Prostate gland (tissue), 2 donors: Measurements from ENCODE around the gene ADD3.

Experiments used
- POLR2A ChIP-seq: fragments of 450-650 bp; IDR thresholded peaks from one replicate; pipeline ENCODE4 v1.6.1; 2016; ENCODE audit warnings: antibody characterized with exemption, mild to moderate bottlenecking
- POLR2AphosphoS5 ChIP-seq: sonication (generic); formaldehyde crosslinking; IDR thresholded peaks from one replicate; pipeline ENCODE4 v1.6.1; 2017; ENCODE audit warnings: antibody characterized with exemption
- TF ChIP-seq, protein P1 (sequence below), 4 experiments: fragments of 200-600 bp in 2 of 4; fragments of 450-650 bp in 2 of 4; sonication (generic) in 2 of 4; IDR thresholded peaks; 1 replicate in 3 of 4; 2 replicates in 1 of 4; pipeline ENCODE4 v1.5.1; 2016 to 2019; ENCODE audit warnings: antibody characterized with exemption in 4 of 4, mild to moderate bottlenecking in 2 of 4, moderate library complexity in 2 of 4

DNA sequence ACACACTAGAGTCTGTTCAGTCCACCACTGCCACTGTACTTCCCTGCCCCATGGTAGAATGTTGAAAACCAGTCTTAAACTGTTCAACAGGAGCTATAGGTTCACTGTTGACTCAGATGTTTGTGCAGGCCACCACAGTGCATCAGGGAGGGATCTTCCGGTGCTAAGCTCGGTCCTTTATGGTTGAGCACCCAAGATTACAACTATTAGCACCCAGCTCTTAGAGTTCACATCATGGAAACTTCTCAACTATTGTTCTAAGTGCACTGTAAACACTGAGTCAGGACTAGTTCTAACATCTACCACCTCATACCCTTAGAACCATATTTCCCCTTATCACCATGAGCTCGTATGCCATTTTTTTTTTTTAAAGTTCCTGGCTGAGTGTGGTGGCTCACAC lies 102.6 kb downstream of the ADD3 start:
- TF ChIP-seq, protein P1, sequence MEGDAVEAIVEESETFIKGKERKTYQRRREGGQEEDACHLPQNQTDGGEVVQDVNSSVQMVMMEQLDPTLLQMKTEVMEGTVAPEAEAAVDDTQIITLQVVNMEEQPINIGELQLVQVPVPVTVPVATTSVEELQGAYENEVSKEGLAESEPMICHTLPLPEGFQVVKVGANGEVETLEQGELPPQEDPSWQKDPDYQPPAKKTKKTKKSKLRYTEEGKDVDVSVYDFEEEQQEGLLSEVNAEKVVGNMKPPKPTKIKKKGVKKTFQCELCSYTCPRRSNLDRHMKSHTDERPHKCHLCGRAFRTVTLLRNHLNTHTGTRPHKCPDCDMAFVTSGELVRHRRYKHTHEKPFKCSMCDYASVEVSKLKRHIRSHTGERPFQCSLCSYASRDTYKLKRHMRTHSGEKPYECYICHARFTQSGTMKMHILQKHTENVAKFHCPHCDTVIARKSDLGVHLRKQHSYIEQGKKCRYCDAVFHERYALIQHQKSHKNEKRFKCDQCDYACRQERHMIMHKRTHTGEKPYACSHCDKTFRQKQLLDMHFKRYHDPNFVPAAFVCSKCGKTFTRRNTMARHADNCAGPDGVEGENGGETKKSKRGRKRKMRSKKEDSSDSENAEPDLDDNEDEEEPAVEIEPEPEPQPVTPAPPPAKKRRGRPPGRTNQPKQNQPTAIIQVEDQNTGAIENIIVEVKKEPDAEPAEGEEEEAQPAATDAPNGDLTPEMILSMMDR (IDR thresholded peaks at IDR 0.05): no peak
- TF ChIP-seq POLR2A (no peak), POLR2AphosphoS5 (no peak)
